Subcutaneous adipose tissue (tissue), 4 donors: ENCODE results near the gene GDF7. TPM values are rescaled to one million over a fixed set of nuclear protein-coding genes. Genes with fewer than 3 reads are reported as not detected.

ENCODE experiments used
- total RNA-seq, 4 donors: library from RNA; depleted of rRNA; stranded (reverse); fragments of >200 nt; gene quantifications; one replicate each; pipeline ENCODE4 v1.1.0, GENCODE V29; 2016
- TF ChIP-seq, protein P1 (sequence below): fragments of 450-650 bp; IDR thresholded peaks from one replicate; pipeline ENCODE4 v1.5.1; 2016; ENCODE audit warnings: low read depth, mild to moderate bottlenecking, control low read depth, antibody characterized with exemption, moderate library complexity

The GDF7 gene
- total RNA-seq, 4 donors from 2014 or later, result under 0.01 to 0.19 (median under 0.01) TPM; not detected in 1

DNA sequence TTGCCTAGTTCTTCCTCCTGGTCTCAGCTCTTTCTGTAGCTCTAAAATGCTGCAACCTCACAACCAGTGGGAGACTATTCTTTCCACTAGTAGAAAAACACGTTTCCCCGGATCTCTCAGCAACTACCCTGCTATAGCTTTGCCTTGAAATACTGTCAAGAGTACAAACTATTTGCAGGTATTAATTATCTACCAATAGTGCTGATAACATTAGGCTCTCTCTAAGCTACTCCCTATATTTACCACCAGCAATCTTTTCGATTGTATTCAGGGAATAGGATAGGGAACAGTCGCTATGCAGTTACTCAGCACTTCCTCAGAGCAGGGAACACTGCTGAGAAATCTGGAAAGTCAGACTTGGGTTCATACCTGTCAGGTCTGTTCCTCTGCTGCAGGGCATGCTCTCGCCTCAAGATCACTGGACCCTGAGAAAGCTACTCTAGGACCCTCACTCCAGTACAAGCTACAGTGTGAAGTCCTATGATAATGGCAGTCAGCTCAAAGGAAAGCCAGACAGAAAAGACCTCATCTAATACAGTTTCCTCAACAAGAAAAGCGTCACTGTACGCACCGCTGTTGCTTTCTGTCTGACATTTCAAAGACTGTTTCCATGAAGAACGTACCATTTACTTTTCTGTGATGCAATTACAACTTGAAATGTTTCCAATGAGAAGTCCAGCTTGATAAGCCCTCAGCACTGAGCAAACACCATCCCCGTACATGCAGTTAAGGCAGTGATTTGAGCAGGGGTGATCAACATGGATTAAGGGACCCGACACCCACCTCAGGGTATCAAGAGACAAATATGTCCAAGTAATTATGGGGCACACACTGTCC is 22.7 kb downstream of the GDF7 start:
- TF ChIP-seq, protein P1, sequence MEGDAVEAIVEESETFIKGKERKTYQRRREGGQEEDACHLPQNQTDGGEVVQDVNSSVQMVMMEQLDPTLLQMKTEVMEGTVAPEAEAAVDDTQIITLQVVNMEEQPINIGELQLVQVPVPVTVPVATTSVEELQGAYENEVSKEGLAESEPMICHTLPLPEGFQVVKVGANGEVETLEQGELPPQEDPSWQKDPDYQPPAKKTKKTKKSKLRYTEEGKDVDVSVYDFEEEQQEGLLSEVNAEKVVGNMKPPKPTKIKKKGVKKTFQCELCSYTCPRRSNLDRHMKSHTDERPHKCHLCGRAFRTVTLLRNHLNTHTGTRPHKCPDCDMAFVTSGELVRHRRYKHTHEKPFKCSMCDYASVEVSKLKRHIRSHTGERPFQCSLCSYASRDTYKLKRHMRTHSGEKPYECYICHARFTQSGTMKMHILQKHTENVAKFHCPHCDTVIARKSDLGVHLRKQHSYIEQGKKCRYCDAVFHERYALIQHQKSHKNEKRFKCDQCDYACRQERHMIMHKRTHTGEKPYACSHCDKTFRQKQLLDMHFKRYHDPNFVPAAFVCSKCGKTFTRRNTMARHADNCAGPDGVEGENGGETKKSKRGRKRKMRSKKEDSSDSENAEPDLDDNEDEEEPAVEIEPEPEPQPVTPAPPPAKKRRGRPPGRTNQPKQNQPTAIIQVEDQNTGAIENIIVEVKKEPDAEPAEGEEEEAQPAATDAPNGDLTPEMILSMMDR, result no peak

DNA sequence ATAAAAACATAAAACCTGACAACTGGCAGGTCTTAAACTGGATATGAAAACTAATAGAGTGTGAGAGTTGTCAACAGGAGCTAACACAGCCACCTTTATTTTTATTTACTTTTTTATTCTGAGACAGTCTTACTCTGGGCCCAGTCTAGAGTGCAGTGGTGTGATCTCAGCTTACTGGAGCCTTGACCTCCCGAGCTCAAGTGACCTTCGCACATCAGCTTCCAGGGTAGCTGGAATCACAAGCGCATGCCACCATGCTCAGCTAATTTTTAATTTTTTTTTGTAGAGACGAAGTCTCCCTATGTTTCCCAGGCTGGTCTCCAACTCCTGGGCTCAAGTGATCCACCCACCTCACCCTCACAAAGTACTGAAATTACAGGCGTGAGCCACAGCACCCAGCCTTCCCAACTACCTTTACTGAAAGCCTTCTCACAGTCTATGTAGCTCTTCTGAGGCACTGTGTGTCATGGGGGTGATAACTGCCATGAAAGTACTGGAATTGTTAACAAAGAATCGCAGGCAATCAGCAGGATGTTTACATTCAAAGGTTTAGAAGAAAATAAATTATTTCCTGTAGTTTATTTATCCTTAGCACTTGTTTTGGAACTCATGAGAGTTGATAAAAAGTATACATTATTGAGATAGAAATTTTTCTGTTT is 24.3 kb downstream of the GDF7 start:
- TF ChIP-seq, protein P1, result no peak

DNA sequence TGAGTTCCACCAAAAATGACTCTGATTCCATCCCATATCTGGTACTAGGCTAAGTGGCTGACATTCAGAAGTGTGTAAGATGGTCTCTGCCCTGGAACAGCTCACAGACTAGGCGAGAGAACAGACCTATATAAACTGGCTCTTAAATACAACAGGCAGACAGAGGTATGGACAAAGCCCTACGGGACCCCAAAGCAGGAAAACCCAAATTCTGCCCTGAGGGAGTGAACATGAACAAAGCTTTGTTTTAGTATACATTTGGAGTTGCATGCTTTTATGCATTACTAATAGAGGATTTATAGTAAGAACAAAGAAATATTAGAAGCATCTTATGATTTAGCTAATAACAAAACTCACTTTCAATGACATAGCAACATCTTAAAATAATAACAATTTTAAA is 25.1 kb downstream of the GDF7 start:
- TF ChIP-seq, protein P1, result no peak

DNA sequence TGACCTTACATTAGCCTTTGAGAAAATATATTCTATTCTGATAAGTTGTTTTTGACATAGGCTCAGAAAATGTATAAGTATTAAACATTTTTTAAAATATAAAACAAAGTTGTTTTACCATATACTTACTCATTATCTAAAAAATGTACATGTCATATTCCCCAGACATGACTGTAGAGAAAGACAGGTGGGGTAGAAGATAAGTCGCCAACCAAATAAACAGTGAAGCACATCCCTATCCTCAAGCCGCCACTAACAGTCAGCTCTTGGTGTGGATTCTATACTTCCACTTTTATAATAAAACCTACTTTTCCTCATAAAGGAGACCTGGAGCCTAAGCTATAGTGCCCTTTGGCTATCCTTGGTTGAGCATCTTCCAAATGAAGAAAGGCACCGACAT is 26.4 kb downstream of the GDF7 start:
- TF ChIP-seq, protein P1, result no peak

DNA sequence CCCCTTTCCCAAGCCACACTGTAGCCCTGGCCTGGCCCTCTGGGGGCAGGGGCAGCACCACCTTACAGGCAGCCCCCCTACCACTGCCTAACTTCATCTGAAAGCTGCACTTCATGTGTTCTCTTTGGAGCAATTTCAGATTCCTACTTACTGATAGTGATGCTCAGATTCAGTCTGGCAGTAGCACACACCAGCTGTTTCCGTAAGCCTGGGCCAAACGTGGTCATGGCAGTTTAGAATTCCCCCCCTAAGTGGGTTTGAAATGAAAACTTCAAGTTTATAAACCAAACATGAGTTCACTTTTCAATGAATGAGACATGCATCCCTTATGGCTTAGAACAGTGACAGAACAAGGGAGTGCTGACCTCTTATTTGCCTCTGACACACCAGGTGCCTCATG is 29.4 kb downstream of the GDF7 start:
- TF ChIP-seq, protein P1, result no peak

DNA sequence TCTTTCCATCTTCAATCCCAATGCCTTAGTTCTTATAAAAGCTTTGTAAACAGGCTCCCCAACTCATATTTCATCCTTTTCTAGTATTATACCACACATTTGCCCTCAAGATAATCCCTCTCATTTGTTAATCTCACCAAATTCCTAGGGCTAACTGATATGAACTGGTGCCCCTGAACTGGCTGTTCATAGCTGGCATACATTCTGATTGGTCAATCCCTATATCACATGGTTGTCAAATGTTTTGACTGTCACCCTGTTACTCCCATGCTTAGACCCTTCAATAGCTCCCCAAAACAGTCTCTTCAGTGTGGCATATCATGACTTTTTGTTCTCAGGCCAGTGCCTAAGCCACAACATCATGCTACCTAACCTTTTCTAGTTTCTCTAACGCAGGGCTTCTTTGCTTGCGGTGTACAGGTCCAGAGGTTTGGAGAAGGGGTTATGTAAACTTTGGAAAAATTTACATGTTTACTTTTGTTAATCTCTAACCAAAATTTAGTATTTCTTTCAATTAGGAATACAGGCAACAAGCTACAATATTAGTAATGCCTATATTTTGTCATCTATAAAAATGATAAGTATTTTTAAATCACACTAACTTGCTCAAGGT is 30.5 kb downstream of the GDF7 start:
- TF ChIP-seq, protein P1, result no peak
